GM12892 (cell line): Measurements from ENCODE around the gene CCL2.

Experiments
- DNase-seq: peaks from one replicate; pipeline ENCODE4 v3.0.0; 2011; ENCODE audit not compliant: insufficient read length
- FAIRE-seq: peaks from 2 replicates; lab custom pipeline; 2011; peaks lifted over from hg19 to GRCh38; lab: Jason Lieb, UNC
- POLR2A ChIP-seq: IDR thresholded peaks from 2 replicates; pipeline ENCODE4 v1.6.1; 2011; ENCODE audit warnings: low read depth, low read length, control low read depth
- POLR2AphosphoS5 ChIP-seq: IDR thresholded peaks from 2 replicates; pipeline ENCODE4 v1.6.1; 2011; ENCODE audit warnings: low read depth, low read length, control low read depth
- TAF1 ChIP-seq: IDR thresholded peaks from 2 replicates; pipeline ENCODE4 v1.6.1; 2011; ENCODE audit warnings: low read depth, mild to moderate bottlenecking, control low read depth, low read length, borderline replicate concordance

The CCL2 gene

DNA sequence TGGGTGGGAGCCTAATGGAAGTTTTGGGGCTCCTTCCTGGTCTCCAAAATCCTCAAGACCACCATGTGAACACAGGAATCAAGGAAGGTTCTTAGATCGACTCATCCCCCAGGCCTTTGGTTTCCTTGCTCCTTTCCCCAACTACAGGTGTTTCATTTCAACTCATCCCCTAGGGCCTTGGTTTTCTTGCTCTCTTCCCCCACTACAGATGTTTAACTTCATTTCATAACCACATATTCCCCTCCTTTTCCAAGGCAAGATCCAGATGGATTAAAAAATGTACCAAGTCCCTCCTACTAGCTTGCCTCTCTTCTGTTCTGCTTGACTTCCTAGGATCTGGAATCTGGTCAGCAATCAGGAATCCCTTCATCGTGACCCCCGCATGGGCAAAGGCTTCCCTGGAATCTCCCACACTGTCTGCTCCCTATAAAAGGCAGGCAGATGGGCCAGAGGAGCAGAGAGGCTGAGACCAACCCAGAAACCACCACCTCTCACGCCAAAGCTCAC is 30.3 kb downstream of the CCL2 start, which contains the start of gene CCL11:
Gene CCL11, plus strand, starts transcription at position 457 of the 507 bp plus-strand sequence. CDS start 67 bp downstream, outside the sequence.
- no peak for TF ChIP-seq TAF1
- no peak for TF ChIP-seq POLR2AphosphoS5
- no peak for TF ChIP-seq POLR2A
- no peak for DNase-seq
- no peak for FAIRE-seq

DNA sequence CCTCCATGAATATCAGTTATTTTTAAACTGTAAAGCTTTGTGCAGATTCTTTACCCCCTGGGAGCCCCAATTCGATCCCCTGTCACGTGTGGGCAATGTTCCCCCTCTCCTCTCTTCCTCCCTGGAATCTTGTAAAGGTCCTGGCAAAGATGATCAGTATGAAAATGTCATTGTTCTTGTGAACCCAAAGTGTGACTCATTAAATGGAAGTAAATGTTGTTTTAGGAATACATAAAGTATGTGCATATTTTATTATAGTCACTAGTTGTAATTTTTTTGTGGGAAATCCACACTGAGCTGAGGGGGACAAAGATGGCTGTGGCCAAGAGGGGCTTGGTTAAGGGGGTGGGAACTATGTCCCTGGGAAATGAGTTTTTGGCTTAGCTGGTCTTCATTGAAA is 32.8 kb downstream of the CCL2 start:
- no peak for DNase-seq
- no peak for FAIRE-seq
- no peak for TF ChIP-seq TAF1
- no peak for TF ChIP-seq POLR2A
- no peak for TF ChIP-seq POLR2AphosphoS5

DNA sequence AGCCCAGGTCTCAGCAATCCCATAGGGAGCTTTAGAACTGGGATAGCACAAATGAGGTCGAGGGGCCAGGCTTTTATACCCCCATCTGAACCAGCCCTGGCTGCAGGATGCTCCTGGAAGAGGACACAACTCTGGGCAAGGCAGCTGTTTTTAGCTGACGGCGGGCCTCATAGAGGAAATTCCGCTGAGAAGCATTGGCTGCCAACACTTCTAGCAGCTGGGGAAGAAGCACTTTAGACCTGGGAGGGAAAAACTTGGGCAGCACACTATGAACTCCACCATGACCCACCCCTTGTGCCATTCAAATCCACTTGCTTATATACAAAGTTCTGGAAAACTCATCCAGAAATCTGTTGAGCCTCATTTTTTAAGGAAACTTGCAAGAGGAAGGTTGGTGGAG is 35.5 kb downstream of the CCL2 start:
- no peak for DNase-seq
- no peak for TF ChIP-seq POLR2AphosphoS5
- TF ChIP-seq TAF1 = no peak
- no peak for TF ChIP-seq POLR2A
- no peak for FAIRE-seq

DNA sequence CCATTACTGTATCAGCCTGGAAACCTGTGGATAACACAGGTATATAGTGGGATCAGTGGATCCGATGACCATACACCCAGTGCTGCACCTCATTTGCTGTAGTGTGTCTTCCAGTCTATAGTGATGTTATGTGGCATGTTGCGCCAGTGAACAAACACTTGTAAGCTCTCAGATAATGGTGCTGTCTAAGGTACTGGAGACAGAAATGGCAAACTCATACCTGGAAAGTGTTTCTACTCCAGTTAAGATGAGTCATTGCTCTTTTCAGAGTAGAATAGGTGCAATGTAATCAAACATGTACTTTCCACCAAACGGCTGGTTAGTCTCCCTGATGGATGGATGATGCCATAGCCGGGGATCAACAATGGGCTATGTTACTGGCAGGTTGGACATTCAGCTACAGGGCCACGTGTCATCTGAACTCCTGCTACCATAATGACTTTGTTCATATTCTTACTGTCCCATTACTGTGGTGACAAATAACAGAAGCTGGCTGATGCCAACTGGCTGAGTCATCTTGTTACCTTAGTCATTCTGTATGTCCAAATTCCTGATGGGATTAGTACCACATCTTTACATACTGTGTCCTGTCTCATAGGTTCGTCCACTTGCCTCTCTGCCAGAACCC is 36.8 kb downstream of the CCL2 start:
- no peak for TF ChIP-seq POLR2AphosphoS5
- TF ChIP-seq POLR2A = no peak
- TF ChIP-seq TAF1 = no peak
- FAIRE-seq (no peak), DNase-seq (no peak)

DNA sequence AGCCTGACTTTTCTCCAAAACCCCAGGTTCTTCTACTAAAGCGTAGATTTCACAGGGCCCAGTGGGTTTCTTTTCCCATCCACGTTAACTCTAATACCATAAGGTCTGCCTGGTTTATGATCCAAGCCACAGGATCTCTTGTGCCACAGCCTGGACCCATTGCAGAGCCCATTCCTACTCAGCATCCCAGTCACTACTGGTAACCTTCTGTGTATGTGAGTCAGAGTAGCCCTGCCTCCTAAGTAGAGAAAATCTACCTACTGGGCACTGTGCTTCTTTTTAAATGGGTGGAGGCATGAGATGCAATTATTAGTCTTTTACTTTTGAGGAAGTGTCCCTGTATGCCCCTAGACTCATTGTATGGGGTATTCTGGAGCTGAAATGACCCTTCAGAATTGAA is 43.9 kb downstream of the CCL2 start:
- FAIRE-seq (no peak), DNase-seq (no peak)
- TF ChIP-seq TAF1 = no peak
- TF ChIP-seq POLR2A = no peak
- TF ChIP-seq POLR2AphosphoS5 = no peak

DNA sequence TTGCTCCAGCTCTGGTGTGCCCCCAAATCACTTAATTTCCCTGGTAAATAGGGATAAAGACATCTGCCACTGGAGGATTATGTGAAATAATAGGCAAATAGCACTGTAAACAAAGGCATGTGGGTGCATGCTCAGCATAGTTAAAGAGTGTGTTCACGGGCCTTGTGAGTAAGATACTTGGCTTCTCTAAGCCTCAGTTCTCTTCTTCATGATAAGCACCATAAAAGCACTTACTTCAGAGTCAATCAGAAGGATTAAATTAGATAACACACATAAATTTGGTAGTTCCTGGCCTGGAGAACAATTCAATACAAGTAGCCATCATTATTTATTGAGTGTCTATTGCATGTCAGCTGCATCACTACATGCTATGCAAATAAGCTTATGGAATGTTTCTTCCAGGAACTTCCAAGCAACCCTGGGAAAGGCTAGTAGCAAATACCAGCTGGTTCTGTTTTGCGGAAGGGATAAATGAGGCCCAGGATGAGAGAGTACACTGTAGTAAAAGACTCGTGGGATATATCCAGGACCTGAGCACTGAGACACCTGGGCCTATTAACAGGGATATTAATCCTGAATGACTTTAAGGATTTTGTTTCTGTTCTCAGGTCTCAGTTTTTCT is 45.0 kb downstream of the CCL2 start:
- no peak for DNase-seq
- TF ChIP-seq TAF1 (no peak), POLR2A (no peak)
- no peak for FAIRE-seq

DNA sequence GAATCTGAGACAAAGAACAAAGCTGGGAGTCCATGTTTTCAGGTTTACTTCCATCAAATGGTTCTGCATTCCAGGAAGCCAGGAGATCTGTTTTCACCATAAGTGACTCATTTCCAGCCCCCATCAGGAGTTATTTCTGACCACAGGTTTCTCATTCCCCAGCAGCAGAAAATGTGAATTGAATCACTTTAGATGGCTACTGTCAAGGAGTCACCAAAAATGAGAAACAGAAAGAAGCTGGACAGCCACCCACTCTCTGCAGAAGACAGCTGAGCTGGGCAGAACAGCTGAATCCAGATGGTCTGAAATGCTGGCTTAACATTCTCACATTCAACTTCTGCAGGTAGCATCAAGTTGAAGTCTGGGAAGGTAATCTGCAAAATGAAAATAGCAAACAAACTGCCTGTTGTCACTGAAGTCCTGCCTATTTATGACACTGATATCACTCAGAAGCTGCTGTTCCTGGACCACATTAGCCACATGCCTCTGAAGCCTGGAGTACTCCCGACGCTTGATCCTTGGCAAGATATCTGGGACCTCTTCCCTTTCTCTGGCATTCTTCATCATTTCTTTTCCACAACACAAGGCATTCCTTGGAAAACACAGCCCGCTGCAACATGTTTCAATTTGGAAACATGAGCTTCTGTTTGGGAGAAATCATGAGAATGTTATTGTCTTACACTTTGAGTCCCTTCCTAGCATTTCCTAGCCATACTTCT is 45.7 kb downstream of the CCL2 start:
- DNase-seq (no peak), FAIRE-seq (no peak)
- TF ChIP-seq POLR2A (no peak), POLR2AphosphoS5 (no peak), TAF1 (no peak)

DNA sequence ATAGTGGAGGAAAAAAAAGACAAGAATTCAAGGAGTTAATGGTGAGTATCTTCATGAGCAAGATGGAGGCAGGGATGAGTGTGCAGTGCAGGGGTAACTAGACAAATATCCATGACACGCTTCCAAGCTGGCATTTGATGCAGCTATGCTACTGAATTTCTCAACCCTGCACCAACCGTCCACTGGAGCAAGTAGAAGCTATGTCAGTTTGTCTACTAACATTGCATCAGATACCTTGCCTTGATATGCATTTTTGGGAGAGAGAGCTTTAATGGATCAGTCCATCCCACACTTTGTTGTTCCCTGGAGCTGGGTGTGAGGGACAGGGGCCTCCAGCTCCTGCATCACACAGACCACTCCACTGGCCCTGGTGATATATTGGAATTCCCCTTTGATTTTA is 46.9 kb downstream of the CCL2 start:
- FAIRE-seq (no peak), DNase-seq (no peak)
- no peak for TF ChIP-seq POLR2A
- TF ChIP-seq TAF1 = no peak
- no peak for TF ChIP-seq POLR2AphosphoS5

DNA sequence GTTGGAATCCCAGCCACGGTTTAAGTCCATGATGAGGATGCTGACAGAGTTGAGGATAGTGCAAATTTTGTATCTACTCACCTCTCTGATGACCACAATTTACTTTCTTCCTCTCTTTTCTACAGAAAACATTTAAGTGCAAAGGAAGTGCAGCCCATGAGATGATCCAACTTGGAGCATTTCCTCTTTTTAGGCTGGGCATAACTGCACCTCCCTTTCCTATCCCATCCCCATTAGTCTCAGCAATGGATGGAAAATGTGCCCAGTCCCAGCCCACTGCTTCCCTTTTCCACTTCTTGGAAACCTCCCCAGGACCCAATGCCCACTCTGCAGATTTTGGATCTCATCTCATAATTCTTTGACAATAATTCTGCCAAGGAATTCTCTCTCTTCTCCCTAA is 47.6 kb downstream of the CCL2 start:
- FAIRE-seq (no peak), DNase-seq (no peak)
- no peak for TF ChIP-seq TAF1
- TF ChIP-seq POLR2A = no peak
- no peak for TF ChIP-seq POLR2AphosphoS5

DNA sequence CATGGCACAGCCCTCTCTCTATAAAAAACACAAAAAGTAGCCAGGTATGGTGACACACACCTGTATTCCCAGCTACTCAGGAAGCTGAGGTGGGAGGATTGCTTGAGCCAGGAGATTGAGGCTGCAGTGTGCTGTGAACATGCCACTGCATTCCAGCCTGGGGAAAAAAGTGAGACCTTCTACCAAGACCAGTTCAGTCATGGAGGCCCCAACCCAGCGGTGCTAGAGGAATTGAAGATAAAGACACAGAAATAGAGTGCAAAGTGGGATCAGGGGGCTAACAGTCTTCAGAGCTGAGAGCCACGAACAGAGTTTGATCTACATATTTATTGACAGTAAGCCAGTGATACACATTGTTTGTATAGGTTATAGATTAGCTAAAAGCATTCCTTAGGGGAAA is 48.5 kb downstream of the CCL2 start:
- TF ChIP-seq TAF1 (no peak), POLR2AphosphoS5 (no peak), POLR2A (no peak)
- FAIRE-seq (no peak), DNase-seq (no peak)

DNA sequence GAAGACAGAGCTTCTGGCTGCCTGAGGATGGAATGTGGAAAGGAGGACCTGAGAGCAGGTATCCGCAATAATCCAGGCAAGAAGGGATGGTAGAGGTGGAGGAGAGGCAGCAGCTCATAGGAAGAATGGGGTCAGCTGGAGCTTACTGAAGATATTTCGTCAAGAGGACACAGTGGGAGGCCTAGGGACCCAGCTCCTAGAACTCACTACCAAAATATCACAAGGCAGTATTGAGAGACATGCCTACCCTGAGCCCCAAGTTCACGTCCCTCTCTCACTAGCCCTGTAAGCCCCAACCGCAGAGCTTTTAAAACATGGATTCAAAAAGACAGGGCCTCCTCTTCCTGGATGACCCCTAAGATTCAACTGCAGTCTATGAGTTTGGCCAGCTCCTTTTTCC is 50.0 kb downstream of the CCL2 start:
- FAIRE-seq (no peak), DNase-seq (no peak)

More for the DNA sequence above, 50.0 kb downstream of the CCL2 start:
- TF ChIP-seq POLR2A (no peak), TAF1 (no peak), POLR2AphosphoS5 (no peak)
